NCI-H1092 treated with DMSO at 0.1 percent for 48 hours (cell line): ENCODE data around the gene GPR176.

Experiments used
- DNase-seq: peaks from one replicate; lab custom pipeline; 2025; lab: John Stamatoyannopoulos, UW

GPR176 gene

DNA sequence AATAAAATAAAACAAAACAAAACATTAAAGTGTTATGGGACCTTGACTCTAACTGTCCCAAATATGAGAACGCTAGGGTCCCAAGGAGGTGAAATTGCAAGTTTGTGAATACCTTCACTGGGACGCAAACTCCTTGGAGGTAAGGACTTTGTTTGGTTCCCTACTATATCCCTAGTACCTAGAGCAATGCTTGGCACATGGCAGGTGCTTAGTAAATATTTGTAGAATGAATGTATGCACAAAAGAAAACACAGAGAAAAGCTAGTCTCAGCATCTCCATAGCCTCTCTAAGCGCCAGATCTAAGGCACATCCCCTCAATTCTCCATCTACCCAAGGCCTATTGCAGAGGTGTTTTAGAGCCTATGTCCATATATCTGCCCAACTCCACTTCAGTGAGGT is 30.5 kb downstream of the GPR176 start:
- DNase-seq: no peak

DNA sequence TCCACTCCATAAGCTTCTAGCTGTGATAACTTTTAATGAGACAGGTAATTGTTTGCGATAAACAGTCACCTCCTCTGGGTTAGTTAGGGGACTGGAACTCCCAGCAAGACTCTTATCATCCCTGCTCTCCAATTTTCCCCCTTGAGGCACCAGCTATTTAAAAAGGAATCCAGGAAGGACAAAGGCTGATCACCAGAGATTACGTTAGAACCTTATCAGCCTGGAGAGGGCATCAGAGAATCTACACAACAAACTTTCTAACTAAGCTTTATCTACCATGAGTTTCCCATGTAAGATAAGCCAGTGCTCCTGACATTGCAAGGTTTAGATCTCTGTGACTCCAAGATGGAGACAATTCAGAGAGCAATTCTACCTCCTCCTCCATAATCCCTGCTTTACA is 31.3 kb downstream of the GPR176 start:
- no peak for DNase-seq

DNA sequence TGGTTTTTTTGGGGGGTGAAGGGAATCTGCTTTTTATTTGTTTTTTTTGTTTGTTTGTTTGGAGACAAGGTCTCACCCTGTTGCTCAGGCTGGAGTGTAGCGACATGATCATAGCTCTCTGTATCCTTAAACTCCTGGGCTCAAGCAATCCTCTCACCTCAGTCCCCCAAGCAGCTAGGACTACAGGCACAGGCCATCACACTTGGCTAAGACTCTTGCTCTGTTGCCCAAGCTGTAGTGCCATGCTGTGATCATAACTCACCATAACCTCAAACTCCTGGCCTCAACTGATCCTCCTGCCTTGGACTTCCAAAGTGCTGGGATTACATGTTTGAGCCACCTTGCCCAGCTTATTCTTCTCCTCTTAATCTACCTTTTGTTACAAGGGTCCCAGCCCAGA is 31.8 kb downstream of the GPR176 start:
- DNase-seq: no peak

DNA sequence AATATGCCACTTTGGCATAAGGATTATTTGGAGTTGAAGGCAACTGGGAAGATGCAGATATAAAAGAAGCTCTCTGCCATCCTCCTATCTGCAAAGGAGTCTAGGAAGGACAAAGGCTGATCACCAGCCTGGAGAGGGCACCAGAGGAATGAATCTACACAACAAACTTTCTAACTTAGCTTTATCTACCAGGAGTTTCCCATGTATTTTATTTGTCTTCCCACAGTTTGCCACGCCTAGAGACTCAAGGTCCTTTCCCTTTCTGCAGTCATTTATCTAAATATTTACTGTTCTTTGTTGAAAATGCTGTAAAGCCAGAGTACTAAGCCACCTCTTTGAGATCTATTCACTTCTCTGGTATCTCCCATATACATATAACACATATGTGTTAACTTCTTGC is 32.2 kb downstream of the GPR176 start:
- no peak for DNase-seq

DNA sequence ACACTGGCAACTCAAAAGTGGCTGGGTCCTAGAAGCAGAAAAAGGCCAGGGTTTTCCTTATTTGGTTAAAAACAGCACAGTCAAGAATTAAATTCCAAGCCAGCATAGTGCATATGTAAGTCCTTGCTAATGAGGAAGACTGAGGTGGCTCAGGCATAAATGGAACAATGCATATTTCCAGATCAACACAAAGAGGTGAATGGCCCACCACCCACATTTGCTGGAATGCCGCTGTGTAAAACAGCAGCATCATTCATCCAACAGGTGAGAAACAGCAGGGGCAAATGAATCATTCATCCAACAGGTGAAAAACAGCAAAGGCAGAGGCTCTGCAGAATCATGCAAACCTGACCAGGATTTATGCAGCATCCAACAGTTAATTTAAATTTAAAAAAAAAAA is 32.9 kb downstream of the GPR176 start:
- no peak for DNase-seq

DNA sequence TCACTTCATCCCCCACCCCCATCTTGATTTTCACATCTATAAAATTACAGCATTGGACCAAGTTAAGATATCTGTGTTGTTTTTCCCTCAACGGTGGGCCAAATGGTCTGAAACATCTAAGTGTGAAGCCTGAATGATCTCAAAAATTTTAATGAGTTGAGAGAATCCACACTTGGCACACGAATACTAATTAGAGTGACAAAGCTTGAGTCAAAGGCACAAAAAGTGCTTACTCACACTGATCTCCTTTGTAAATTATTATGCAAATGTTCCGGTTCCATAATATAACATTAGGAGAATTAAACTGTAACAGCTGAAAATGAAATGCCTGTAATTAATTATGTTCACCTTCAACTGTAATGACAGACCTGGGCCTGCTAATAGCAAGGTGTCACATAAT is 33.6 kb downstream of the GPR176 start:
- no peak for DNase-seq

DNA sequence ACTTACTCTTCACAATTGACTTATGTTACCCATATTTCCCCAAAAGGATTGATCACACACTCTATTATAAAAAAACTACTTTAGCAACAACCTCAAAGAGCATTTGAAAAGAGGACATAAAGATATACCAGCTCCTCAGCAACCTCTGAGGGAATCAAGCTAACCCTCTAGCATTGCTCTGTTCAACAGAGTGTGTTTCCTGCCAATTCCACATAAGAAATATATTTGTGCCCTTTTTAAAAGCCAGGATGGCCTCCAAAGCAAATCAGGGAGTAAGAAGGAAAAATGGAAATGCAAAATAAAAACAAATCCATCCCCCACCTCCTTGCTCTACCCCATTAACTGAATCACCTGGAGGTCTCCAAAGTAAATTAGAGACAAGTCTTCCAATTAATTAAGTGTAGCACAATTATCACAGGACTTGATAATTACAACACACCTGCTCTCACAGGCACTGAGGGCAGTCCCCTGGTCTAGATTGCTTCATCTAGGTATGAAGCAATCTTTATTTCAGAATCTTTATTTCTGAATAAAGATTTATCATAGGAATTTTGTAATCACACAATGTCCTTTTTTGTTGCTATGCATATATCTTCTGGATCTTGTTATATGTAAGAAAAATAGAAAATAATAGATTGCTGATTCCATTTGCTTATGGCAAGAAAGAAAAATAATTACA is 34.8 kb downstream of the GPR176 start:
- no peak for DNase-seq

DNA sequence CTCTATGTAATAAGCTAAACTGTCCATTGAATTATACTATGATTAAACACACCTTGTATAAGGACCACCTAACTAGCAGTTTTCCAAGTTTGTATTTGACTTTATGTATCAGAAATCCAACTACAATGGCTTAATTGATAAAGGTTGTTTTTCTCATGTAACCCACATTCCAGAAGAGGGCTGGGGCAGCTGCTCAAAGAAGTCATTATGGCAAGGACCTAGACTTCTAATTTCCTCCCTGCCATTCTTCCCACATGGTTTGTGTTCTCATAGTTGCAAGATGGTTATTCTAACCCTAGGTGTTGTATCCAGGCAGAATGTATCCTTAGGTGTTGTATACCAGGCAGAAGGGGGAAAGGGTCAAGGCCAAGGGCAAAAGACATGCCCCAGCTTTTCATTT is 35.7 kb downstream of the GPR176 start:
- DNase-seq: no peak

DNA sequence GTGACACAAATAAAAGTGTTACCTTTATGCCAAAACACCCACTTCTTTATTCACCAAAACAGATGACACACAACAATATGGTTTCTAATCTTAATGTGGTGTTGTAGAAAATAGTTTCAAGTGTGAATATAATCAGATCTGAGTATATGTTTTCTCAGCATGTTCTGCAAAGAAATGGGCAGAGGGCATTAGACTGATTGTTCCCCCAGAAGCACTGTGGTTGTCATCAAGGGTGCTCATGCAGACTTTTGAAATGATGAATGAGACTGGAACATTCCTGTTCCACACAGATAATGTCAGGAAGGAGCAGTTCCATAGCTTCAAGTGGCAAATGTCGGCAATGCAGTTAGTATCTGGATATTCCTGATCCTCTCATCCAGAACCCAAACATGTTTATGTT is 37.5 kb downstream of the GPR176 start:
- no peak for DNase-seq

DNA sequence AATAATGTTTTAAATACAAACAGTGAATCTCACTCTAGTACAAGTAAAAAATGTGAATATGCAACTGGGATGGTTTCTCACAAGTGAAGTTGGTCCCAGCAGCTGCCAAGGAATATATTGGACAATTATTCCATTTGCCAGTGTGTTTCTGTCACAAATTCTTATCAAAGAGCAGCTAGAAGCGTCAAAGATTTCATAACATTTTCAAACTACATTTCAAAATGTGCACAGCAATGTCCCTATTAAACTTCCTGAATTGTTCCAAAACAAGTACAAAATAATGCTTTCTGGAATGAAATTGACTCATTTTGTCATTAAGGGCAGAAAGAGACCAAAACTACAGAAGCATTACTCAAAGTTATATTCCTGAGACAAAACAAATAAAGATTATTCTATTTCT is 38.3 kb downstream of the GPR176 start:
- no peak for DNase-seq

DNA sequence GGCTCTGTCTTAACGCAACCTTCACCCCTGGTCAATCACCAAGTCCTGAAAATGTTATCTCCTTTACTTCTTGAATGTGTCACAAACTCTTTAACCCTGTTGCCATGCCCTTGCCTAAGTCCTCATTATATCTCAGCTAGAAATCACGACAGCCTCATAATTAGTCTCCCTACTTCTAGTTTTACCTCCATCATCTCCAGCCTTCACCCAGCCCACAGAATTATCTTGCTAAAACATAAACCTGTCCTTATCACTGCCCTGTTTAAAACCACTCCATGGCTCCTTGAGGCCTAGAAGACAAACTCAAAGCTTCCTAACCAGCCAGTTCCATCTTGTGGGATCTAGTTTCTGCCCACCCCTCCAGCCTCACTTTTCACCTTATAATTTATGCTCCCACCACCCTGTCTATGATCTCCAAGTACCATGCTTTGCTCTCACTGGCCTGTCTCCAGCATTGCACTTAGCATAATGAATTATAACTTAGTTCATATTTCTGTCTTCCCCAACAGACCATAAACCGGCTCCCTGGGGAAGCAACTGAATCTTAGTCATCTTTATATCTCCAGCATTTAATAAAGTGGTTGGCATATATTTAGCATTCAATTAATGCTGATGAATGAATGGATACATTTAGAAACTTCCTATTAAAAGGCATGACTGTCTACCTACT is 39.2 kb downstream of the GPR176 start:
- DNase-seq: no peak

DNA sequence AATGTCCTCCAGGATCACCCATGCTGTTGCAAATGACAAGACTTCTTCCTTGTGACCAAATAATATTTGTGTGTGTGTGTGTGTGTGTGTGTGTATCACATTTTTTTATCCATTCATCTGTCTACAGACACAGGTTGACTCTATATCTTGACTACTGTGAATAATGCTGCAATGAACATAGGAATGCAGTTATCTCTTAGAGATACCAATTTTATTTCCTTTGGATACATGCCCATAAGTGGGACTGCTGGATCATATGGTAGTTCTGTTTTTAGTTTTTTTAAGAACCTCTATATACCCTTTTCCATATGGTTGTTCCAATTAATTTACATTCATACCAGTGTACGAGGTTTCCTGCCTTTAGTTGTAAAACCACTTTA is 41.7 kb downstream of the GPR176 start:
- no peak for DNase-seq

DNA sequence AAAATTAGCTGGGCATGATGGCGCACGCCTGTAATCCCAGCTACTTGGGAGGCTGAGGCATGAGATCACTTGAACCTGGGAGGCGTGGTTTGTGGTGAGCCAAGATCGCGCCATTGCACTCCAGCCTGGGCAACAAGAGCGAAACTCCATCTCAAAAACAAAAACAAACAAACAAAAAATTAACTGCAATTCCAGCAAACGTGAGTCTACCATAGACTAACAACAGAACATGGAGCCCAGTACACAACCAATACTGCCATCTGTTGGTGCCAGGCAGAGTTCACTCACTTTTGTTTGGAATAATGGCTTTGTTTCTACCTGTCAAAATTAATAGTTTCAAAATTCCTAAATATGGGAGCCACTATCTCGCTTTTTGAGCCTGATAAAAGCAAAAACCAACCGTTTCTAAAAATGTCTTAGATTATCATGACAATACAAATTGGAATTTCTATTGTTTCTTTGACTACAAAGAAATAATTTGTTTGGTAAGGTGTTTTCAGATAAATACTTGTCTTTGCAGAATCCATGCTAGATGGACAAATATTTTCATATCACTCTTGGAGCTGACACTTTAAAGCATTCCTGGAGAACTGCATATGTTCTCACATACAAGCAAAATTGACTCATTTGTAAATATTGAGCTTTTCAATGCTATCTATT is 45.0 kb downstream of the GPR176 start:
- DNase-seq: peak; percentile 19

DNA sequence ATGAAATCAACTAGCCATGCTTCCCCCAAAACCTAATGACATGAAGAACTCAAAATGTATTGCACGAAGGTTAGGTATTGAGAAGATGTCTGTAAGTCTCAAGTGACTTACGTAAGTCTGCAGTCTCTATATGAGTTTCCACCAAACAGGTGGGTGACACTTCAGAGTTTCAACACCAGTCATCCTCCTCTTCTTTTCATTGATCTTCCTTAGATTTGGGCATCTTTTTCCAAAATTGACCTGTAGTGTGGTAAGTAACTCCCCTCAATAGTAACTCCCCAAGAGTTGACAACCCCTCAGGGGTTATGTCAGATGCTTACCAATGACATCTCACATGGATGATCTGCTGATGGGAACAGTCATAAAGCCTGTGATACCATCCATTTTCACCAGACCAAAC is 46.1 kb downstream of the GPR176 start:
- DNase-seq: no peak

DNA sequence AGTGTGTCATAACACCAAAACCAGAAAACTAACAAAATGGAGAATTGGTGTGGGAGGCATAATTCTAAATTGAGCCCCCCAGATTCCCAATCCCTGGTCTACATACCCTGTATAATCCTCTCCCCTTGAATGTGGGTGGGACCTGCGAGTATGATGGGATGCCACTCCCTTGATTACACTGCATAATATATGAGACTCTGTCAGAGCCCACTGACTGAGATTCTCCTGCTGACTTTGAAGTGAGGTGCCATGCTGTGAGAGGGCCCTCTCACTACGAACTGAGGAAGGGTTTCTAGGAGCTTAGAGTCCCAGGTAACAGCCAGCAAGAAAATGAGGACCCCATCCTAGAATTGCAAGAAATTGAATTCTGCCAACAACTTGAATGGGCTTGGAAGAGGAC is 49.5 kb downstream of the GPR176 start:
- DNase-seq: no peak

DNA sequence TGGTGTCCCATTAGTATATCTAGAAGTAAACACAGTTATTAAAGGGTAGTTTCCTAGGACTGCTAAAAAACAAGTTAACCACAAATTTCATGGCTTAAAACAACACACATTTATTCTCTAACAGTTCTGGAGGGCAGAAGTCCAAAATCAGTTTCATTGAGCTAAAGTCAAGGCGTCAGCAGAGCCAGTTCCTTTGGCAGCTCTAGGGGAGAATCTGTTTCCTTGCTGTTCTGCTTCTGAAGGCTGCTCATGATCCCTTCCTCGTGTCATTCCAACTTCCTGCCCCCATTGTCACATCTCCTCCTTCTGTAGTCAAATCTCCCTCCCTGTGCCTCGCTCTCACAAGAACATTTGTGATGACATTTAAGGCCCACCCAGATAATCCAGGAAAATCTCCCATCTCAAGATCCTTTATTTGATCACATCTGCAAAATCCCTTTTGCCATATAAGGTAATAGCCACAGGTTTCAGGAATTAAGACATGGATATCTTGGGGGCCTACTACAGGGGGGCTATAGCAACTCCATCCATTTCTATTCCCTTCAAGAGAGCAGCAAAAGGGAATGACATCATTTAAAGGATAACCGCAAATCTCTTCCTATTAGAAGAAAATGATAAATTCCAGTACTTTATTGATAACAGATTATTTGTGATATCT is 50.1 kb downstream of the GPR176 start:
- no peak for DNase-seq

DNA sequence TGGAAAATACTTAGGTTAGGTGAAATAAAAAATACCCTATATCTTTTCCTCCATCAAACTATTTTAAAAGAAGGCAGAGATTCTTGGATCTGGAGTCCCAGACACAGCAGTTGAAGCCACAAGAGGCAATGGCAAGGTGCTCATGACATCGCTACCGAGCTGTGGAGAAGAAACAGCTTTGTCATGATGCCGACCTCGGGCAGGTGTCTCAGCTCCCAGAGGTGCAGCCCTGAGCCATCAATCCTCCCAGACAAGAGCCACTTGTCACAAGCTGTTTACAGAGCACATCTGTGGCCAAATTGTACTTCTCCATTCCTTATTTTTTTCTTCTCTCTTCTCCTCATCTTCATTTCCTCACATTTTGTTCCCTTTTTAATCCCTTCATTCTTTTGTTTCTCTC is 50.8 kb downstream of the GPR176 start:
- DNase-seq: peak; percentile 16

DNA sequence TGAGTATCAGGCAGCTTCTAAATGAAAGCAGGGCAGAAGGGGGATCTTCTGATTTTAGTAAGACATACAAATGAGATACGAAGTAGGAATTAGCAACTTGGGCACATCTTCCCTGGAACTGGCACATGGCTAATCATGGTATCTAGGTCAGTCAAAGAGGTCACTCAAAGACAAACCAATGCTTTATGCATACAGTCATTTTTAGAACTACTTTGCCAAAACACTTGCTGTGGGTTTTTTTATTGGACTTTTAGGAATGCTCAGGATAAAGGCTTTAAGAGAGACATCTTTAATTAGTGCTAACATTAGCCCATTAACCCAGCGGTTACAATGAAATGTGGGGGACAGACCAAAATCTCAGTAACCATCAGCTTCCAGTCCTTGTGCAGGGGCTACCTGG is 51.7 kb downstream of the GPR176 start:
- no peak for DNase-seq

DNA sequence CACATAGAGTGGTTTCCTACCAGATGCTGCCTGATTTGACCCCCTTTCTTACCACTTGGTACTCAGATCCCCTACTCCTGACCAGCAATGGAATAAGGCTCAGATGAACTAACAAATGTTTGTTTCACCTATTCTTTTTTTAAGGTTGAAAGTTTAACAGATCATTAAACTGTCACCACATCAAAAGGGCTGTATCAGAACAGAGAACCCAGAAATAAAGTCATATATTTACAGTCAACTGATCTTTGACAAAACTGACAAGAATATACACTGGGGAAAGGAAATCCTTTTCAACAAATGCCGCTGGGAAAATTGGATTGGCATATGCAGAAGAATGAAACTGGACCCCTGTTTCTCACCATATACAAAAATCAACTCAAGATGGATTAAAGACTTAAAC is 56.0 kb downstream of the GPR176 start:
- no peak for DNase-seq

DNA sequence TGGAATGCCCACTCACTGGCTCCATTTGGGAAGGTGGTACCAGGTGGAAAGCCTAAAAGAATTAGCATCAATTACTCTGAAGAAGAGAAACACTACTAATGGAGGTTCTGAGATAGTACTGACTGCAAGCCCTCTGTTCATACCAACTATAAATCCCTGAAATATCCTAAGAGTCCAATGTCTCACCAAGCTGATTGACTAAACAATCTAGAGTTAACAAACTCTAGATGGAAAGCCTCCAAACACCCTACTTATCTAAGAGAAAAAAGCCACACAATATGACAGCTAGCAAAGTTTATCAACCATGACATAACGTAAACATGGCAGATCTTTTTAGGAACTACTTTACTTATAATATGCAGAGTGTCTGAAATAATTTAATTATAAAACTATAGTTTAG is 59.2 kb downstream of the GPR176 start:
- DNase-seq: no peak

DNA sequence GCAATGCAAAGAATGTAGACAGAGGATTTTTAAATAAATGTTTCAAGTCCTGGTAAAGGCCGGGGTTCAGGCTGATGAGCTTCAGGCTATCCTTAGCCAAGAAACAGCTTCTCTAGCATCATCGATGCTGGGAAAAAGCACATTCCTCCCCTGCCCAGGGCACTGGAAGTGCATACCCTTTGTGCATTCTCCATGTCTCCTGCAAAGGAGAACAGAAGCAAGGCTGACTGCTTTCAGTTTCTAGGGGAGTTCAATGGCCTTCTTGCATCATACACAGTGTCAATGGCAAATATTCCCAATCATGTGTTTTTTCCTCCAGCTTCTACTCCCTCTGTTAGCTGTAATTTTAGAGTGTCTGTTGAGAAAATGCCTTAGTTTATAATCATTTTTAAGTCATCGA is 59.9 kb downstream of the GPR176 start:
- DNase-seq: no peak

DNA sequence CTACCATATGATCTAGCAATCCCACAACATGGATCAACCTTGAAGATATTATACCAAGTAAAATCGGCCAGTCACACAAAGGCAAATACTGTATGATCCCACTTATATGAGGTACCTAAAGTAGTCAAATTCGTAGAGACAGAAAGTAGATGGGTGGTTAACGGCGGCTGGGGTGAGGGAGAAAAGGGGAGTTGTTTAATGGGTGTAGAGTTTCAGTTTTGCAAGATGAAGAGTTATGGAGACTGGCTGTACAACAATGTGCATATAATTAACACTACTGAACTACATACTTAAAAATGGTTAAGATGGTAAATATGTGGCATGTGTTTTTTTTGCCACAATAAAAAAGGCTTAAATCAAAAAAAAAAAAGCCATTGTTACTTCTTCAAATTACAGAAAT is 60.4 kb downstream of the GPR176 start:
- no peak for DNase-seq

DNA sequence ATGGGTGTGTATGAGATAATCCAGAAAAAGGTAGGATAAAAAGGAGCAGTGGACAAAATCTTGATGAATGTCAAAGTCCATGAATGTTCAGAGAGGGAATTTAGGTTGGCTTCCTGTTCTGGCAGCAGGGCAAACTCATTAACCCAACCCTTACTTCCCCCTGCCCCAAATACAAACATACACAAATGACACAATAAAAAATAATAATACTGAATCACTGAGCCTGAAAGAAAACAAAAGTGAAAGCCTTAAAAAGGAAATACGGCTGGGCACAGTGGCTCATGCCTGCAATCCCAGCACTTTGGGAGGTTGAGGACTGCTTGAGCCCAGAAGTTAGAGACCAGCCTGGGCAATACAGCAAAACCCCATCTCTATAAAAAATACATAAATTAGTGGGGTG is 62.9 kb downstream of the GPR176 start:
- no peak for DNase-seq
